ENCODE results near the gene KIAA0930. TPM values are rescaled to one million over a fixed set of nuclear protein-coding genes. Genes with fewer than 3 reads are reported as not detected.

Gene KIAA0930
- total RNA-seq, 1 experiment from 2014 or later = 85.1 TPM

DNA sequence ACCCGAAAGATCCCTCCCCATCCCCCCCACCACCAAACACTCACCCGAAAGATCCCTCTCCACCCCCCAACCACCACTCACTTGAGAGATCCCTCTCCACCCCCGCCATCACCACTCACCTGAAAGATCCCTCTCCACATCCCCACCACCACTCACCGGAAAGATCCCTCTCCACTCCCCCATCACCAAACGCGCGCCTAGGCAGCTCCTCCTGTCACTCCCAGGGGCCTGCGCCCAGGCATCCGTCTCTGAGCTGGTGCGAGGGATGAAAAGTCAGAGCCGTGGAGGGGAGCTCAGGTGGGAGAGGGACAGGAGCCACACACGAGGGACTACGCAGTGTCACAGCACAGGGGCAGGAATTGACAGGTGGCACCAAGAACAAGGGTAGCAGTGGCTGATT, 11.5 kb downstream of the KIAA0930 start:
- H3K27me3 ChIP-seq = no peaks in the 10 kb centered on the region
- no peak overlapping the region for H3K4me3 ChIP-seq
- peaks cover 4% of the 10 kb centered on the region for H3K36me3 ChIP-seq
- DNase-seq = no peak
- H3K9me3 ChIP-seq = no peaks in the 10 kb centered on the region

GRCh38 chr22:45228401-45228754, 12.3 kb downstream of the KIAA0930 start:
- Histone ChIP-seq H3K27me3 (no peaks in the 10 kb centered on the region), H3K36me3 (peaks cover 4% of the 10 kb centered on the region), H3K9me3 (no peaks in the 10 kb centered on the region), H3K4me3 (no peak overlapping the region)
- DNase-seq = no peak

- Histone ChIP-seq H3K4me3 (no peak overlapping the region), H3K36me3 (peaks cover 4% of the 10 kb centered on the region), H3K9me3 (no peaks in the 10 kb centered on the region), H3K27me3 (no peaks in the 10 kb centered on the region)
- no peak for DNase-seq
Observed at GRCh38 chr22:45227645-45228400, 12.9 kb downstream of the KIAA0930 start.

- H3K36me3 ChIP-seq = peaks cover 4% of the 10 kb centered on the region; the same call in 1 of the 2 replicates
- peak; percentile 95 for DNase-seq
- H3K9me3 ChIP-seq = no peaks in the 10 kb centered on the region
- no peaks in the 10 kb centered on the region for H3K27me3 ChIP-seq
- no peak overlapping the region for H3K4me3 ChIP-seq
Observed at GRCh38 chr22:45226503-45227186, 14.0 kb downstream of the KIAA0930 start.

GRCh38 chr22:45225732-45226502, 14.8 kb downstream of the KIAA0930 start:
- Histone ChIP-seq H3K4me3 (no peak overlapping the region), H3K27me3 (no peaks in the 10 kb centered on the region), H3K9me3 (no peaks in the 10 kb centered on the region), H3K36me3 (peaks cover 4% of the 10 kb centered on the region; the same call in 1 of the 2 replicates)
- DNase-seq = no peak

GRCh38 chr22:45224988-45225731, 15.5 kb downstream of the KIAA0930 start:
- no peak for DNase-seq
- peaks cover 4% of the 10 kb centered on the region; the same call in 1 of the 2 replicates for H3K36me3 ChIP-seq
- no peak overlapping the region for H3K4me3 ChIP-seq
- no peaks in the 10 kb centered on the region for H3K9me3 ChIP-seq
- no peaks in the 10 kb centered on the region for H3K27me3 ChIP-seq

DNA sequence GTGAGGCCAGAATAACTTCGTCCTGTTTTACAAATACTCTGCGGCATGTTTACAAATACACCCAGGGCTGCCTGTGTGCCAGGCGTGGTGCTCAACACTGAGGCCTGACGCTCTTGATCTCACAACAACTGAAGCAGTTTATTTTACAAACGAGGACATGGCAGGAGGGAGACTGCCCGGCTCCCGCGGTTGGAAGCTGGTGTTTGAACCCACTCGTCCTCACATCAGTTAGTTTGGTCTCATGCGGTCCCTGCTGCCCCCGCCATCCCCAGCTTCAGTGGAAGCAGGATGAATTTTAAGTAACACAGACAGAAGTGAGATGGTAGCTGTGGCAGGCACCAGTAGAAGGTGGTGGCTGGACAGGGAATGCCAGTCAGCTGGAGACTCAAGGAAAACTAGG, 16.4 kb downstream of the KIAA0930 start:
- DNase-seq = no peak

DNA sequence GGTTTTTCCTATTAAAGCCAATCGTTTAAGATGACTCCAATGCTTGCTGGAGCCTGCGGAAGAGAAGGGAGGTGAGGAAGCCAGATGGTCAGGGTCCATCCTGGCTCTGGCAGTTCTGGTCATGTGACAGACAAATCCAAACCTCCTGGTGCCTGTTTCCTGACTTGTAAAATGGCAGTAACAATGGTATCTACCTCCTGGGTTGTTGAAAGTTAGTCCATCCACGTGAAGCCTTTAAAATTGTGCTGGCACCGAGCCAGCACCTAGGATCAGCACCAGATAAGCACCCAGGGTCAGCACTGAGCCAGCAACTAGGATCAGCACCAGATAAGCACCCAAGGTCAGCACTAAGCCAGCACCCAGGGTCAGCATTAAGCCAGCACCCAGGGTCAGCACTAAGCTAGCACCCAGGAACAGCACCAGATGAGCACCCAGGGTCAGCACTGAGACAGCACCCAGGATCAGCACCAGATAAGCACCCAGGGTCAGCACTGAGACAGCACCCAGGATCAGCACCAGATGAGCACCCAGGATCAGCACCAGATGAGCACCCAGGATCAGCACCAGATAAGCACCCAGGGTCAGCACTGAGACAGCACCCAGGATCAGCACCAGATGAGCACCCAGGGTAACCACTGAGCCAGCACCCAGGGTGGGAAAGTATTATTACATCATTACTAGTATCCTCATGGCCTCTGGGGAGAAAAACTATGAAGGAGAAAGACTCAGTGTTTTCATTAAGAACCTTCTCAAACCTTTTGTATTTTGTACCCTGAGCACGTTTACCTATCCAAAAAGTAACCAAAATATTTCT, 17.2 kb downstream of the KIAA0930 start:
- Histone ChIP-seq H3K4me3 (no peak overlapping the region), H3K27me3 (no peaks in the 10 kb centered on the region), H3K36me3 (peaks cover 4% of the 10 kb centered on the region; the same call in 1 of the 2 replicates), H3K9me3 (no peaks in the 10 kb centered on the region)
- DNase-seq = no peak

More for the DNA sequence above, 16.4 kb downstream of the KIAA0930 start:
- Histone ChIP-seq H3K4me3 (no peak overlapping the region), H3K36me3 (peaks cover 4% of the 10 kb centered on the region; the same call in 1 of the 2 replicates), H3K27me3 (no peaks in the 10 kb centered on the region), H3K9me3 (no peaks in the 10 kb centered on the region)

- Histone ChIP-seq H3K4me3 (no peak overlapping the region), H3K27me3 (no peaks in the 10 kb centered on the region), H3K36me3 (no peaks in the 10 kb centered on the region), H3K9me3 (no peaks in the 10 kb centered on the region)
- no peak for DNase-seq
Observed at GRCh38 chr22:45221201-45221600, 19.5 kb downstream of the KIAA0930 start.

DNA sequence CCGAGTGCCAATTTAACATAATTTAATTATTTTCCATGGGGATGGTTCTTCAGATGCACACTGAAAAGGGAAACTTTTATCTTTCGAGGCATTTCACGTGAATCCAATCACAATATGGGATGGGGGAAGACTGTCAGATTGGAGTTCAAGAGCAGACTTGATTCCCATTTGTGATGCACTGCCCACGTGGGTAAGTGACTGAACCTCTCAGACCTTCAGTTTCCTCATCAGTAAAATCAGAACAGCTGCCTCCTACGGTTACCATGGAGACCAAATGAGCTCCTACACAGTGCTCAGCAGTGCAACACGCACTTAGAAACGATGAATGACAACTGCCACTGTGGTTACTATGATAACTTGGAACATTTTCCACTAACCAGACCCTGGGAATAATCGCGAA, 21.7 kb downstream of the KIAA0930 start:
- Histone ChIP-seq H3K4me3 (no peak overlapping the region), H3K27me3 (no peaks in the 10 kb centered on the region), H3K36me3 (no peaks in the 10 kb centered on the region; the same call in 1 of the 2 replicates), H3K9me3 (no peaks in the 10 kb centered on the region)
- DNase-seq = no peak

DNA sequence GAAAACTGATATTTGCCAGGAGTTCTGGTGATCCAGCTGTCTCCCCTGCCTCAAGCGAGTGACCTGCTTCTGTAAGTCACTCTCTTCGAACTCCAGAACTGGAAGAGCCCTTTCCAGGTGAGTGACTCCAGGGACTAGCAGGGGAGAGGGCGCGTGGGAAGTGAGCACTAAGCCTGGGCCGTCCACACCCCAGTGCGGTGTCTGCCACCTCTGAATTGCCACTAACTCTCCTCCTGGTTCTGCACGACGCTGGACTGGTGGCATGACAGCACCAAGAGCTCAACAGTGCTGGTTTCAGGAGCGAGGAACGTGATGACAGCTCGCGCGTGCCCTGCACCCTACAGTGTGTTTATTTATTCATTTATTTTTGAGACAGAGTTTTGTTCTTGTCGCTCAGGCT, 22.9 kb downstream of the KIAA0930 start:
- Histone ChIP-seq H3K27me3 (no peaks in the 10 kb centered on the region), H3K4me3 (no peak overlapping the region), H3K36me3 (no peaks in the 10 kb centered on the region; the same call in 1 of the 2 replicates), H3K9me3 (no peaks in the 10 kb centered on the region)
- no peak for DNase-seq

DNA sequence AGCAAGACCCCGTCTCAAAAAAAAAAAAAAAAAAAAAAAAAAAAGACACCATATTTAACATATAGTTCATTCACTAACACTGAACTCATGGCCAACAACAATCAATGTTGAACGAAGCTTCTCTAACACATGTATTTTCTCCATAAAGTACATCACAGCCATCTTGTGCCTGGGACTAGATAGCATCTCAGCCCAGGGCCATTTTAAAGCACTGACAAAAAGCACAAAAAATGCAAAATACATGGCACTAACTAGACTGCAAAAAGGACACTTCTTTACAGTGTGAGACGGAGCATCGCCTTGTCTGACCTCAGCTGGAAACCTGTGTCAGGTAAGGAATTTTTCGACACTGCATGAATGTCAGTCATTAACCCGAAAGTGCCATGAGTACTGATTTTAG, 23.3 kb downstream of the KIAA0930 start:
- no peak for DNase-seq
- Histone ChIP-seq H3K9me3 (no peaks in the 10 kb centered on the region), H3K36me3 (no peaks in the 10 kb centered on the region; the same call in 1 of the 2 replicates), H3K4me3 (no peak overlapping the region), H3K27me3 (no peaks in the 10 kb centered on the region)

GRCh38 chr22:45216133-45217003, 24.3 kb downstream of the KIAA0930 start:
- no peak for DNase-seq
- H3K9me3 ChIP-seq = no peaks in the 10 kb centered on the region
- peaks cover 3% of the 10 kb centered on the region; the same call in 1 of the 2 replicates for H3K36me3 ChIP-seq
- H3K4me3 ChIP-seq = no peak overlapping the region
- no peaks in the 10 kb centered on the region for H3K27me3 ChIP-seq

DNA sequence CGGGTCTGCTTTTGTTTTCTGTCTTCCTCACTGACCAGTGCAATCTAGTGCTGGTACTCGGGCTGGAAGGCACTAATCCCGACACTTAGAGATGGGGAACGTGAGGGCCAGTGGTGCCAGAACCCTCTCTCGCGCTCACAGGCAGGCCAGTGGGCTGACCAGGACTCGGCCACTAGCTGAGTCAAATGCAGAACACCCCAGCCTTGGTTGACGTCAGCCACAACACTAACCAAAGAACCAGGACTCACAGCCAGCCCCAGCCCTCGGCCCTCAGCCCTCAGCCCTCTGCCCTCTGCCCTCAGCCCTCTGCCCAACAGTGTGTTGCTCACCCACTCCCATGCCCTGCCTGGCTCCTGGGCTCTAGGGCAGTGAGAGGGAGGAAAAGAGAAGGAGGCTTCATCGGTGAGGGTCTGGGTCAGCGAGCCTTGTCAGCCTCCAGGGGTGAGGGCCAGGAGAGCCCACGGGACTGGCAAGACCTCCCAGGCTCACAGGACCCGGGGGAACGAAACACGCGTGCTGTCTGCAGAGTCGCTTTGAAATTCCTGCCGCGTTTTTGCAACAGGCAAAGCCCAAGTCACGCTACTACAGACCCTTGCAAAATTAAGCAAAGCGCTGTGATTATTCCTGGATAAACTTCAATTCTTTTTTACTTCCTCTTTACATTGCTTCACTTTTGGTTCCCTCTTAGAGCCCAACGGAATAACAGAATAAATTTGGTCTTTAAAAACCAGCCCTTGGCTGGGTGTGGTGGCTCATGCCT, 27.5 kb downstream of the KIAA0930 start:
- no peaks in the 10 kb centered on the region for H3K9me3 ChIP-seq
- peak; percentile 84 for DNase-seq
- peaks cover 19% of the 10 kb centered on the region for H3K36me3 ChIP-seq

More for the DNA sequence above, 27.5 kb downstream of the KIAA0930 start:
- Histone ChIP-seq H3K4me3 (peak overlapping the region; percentile 49), H3K27me3 (no peaks in the 10 kb centered on the region)

Data from MG63 (cell line).